Endothelial cell of umbilical vein (primary cell): ENCODE measurements around the gene SLC30A2. TPM values are rescaled to one million over a fixed set of nuclear protein-coding genes. Genes with fewer than 3 reads are reported as not detected.

ENCODE experiments used
- BruUV-seq: library from RNA; stranded (reverse); fragments of 400-500 nt; replicated peaks from 2 replicates; lab custom pipeline; 2021; lab: Mats Ljungman, UMichigan
- CTCF ChIA-PET: fragments of 300-600, 350-600 bp; sonication (Branson Sonifier 250); formaldehyde crosslinking; loops from one replicate; lab custom pipeline; 2021; ENCODE audit warnings: antibody characterized with exemption, inconsistent platforms; lab: Charles Lee
- POLR2A ChIA-PET: fragments of 300-600, 350-600 bp; sonication (Branson Sonifier 250); formaldehyde crosslinking; loops from one replicate; lab custom pipeline; 2021; ENCODE audit warnings: antibody characterized with exemption, inconsistent platforms; lab: Charles Lee
- DNase-seq: peaks from one replicate; pipeline ENCODE4 v3.0.0-alpha.2; 2011; ENCODE audit warnings: low read depth, low spot score
- FAIRE-seq: peaks from 2 replicates; lab custom pipeline; 2011; peaks lifted over from hg19 to GRCh38; lab: Jason Lieb, UNC
- H2AFZ ChIP-seq: 2 replicates; pipeline ENCODE4 v1.6.0; 2012; ENCODE audit warnings: low read depth, low read length, control low read depth, inconsistent platforms
- H3K27ac ChIP-seq: 2 replicates; pipeline ENCODE4 v1.5.1; 2011; ENCODE audit warnings: low read depth, mild to moderate bottlenecking, control low read depth, low read length, moderate library complexity; ENCODE audit not compliant: insufficient read depth
- H3K27me3 ChIP-seq, 2 experiments: 2 replicates each; pipeline versions ENCODE4 v1.6.0 to v1.6.1; 2011; ENCODE audit warnings: low read length in 2 of 2, mixed read lengths in 1 of 2; ENCODE audit not compliant: control insufficient read depth in 2 of 2, insufficient read depth in 2 of 2
- H3K36me3 ChIP-seq, 2 experiments: 2 replicates in 1 of 2; 3 replicates in 1 of 2; pipeline ENCODE4 v1.5.1; 2011; ENCODE audit warnings: low read length in 2 of 2, mild to moderate bottlenecking in 1 of 2, moderate library complexity in 1 of 2; ENCODE audit not compliant: control insufficient read depth in 2 of 2, insufficient read depth in 2 of 2; ENCODE audit errors: extremely low read depth in 1 of 2
- H3K4me1 ChIP-seq: 3 replicates; pipeline ENCODE4 v1.5.1; 2011; ENCODE audit warnings: mild to moderate bottlenecking, low read length; ENCODE audit not compliant: control insufficient read depth, insufficient read depth; ENCODE audit errors: extremely low read depth
- H3K4me2 ChIP-seq: 2 replicates; pipeline ENCODE4 v1.6.1; 2011; ENCODE audit warnings: low read length, control low read depth, mixed read lengths; ENCODE audit not compliant: insufficient read depth
- H3K4me3 ChIP-seq, 3 experiments: fragments of 200-600 bp in 1 of 3; sonication (generic), shearing (Covaris generic) in 1 of 3; replicated peaks in 1 of 3; 2 replicates each; pipeline ENCODE4 v1.5.1; 2011 to 2016; ENCODE audit warnings: control low read depth in 3 of 3, low read length in 3 of 3, mild to moderate bottlenecking in 2 of 3, inconsistent platforms in 1 of 3, low read depth in 1 of 3, moderate library complexity in 1 of 3; ENCODE audit not compliant: insufficient read depth in 1 of 3
- H3K79me2 ChIP-seq: 2 replicates; pipeline ENCODE4 v1.6.0; 2012; ENCODE audit warnings: low read length, inconsistent platforms; ENCODE audit not compliant: control insufficient read depth, insufficient read depth
- H3K9ac ChIP-seq: replicated peaks from 2 replicates; pipeline ENCODE3; 2011; ENCODE audit warnings: low read length, control low read depth; ENCODE audit not compliant: insufficient read depth; ENCODE audit errors: extremely low read depth
- H3K9me1 ChIP-seq: replicated peaks from 3 replicates; pipeline ENCODE4 v1.6.0; 2011; ENCODE audit warnings: mild to moderate bottlenecking, low read length; ENCODE audit not compliant: control insufficient read depth, insufficient read depth; ENCODE audit errors: extremely low read depth
- H3K9me3 ChIP-seq: replicated peaks from 2 replicates; pipeline ENCODE4 v1.5.1; 2012; ENCODE audit warnings: low read length, inconsistent platforms; ENCODE audit not compliant: control insufficient read depth, insufficient read depth
- H4K20me1 ChIP-seq: replicated peaks from 2 replicates; pipeline ENCODE3; 2011; ENCODE audit warnings: mild to moderate bottlenecking, low read length; ENCODE audit not compliant: control insufficient read depth, insufficient read depth; ENCODE audit errors: extremely low read depth
- EZH2 ChIP-seq: IDR thresholded peaks from 2 replicates; pipeline ENCODE4 v1.6.1; 2012; ENCODE audit warnings: borderline replicate concordance, low read depth, mild to moderate bottlenecking, moderate library complexity, low read length, inconsistent platforms; ENCODE audit not compliant: severe bottlenecking
- GATA2 ChIP-seq: IDR thresholded peaks from 2 replicates; pipeline ENCODE4 v1.7.0; 2011; ENCODE audit warnings: low read depth, mild to moderate bottlenecking, moderate library complexity, mixed read lengths, low read length; ENCODE audit not compliant: insufficient read length, insufficient read depth
- POLR2A ChIP-seq: IDR thresholded peaks from 2 replicates; pipeline ENCODE4 v1.6.1; 2012; ENCODE audit warnings: low read depth, mild to moderate bottlenecking, control low read depth, low read length
- dilution Hi-C: fragments of 300-500 bp; cut with MboI; formaldehyde crosslinking; loops from one replicate; pipeline ENCODE4 v1.15.0; 2019; ENCODE audit warnings: low sequenced_read_pairs; ENCODE audit not compliant: extremely low pct_ligation_motif_present
- intact Hi-C: fragments of 100-400 bp; cut with micrococcal nuclease; formaldehyde crosslinking; loops from one replicate; pipeline ENCODE4 v1.10.0; 2022
- polyA plus RNA-seq, 4 experiments: library from polyadenylated mRNA; depleted of rRNA in 3 of 4; stranded (reverse) in 3 of 4; unstranded in 1 of 4; fragments of >200 nt; gene quantifications; 2 replicates each; pipeline versions ENCODE4 v1.2.1 to v1.2.3, GENCODE V29; 2011 to 2012; ENCODE audit warnings: missing spikeins in 1 of 4
- total RNA-seq: library from RNA; stranded (reverse); gene quantifications from 2 replicates; pipeline ENCODE4 v1.2.3, GENCODE V29; 2021

SLC30A2 gene
- total and polyA plus RNA-seq, 2 donors (not counting 3 experiments of a cell fraction or from before 2014, with no cell fraction given), result not detected

GRCh38 chr1:26044414-26044813 lies 1.5 kb downstream of the SLC30A2 start:
- DNase-seq (no peak), FAIRE-seq (no peak)
- H2AFZ ChIP-seq, result no peak overlapping the region
- no peak for TF ChIP-seq EZH2
- H3K27ac ChIP-seq, result no peak overlapping the region
- H4K20me1 ChIP-seq, result no peaks in the 10 kb centered on the region
- no peak overlapping the region for H3K4me3 ChIP-seq
- intact Hi-C loops (no loop called here), dilution Hi-C loops (no loop called here)
- H3K27me3 ChIP-seq, result peaks cover 47 to 50% of the 10 kb centered on the region in 2 experiments
- H3K79me2 ChIP-seq, result no peaks in the 10 kb centered on the region
- H3K9ac ChIP-seq, result no peak overlapping the region
- CTCF ChIA-PET, result interaction anchor here (0.7 to 2.9 kb wide), 7 partner anchors 8 to 277 kb away, joined by 3 to 11 read pairs (median 4); no protein-coding TSS in a partner anchor
- H3K9me1 ChIP-seq, result no peaks in the 10 kb centered on the region
- H3K4me1 ChIP-seq, result no peaks in the 10 kb centered on the region
- BruUV-seq, result no TSS peak
- POLR2A ChIA-PET, result no interaction called here
- H3K9me3 ChIP-seq, result no peaks in the 10 kb centered on the region
- no peaks in the 10 kb centered on the region for H3K36me3 ChIP-seq
- H3K4me2 ChIP-seq, result no peak overlapping the region

- H3K27me3 ChIP-seq, result peaks cover 42 to 46% of the 10 kb centered on the region in 2 experiments
- H3K9me1 ChIP-seq, result no peaks in the 10 kb centered on the region
- no peak overlapping the region for H3K4me2 ChIP-seq
- no peak for TF ChIP-seq POLR2A
- no peak for TF ChIP-seq GATA2
- no peak overlapping the region for H2AFZ ChIP-seq
- CTCF ChIA-PET, result interaction anchor here (0.8 to 2.9 kb wide), 6 partner anchors 8 to 278 kb away, joined by 3 to 11 read pairs (median 4); no protein-coding TSS in a partner anchor
- dilution Hi-C loops (no loop called here), intact Hi-C loops (no loop called here)
- H4K20me1 ChIP-seq, result no peaks in the 10 kb centered on the region
- no peak for FAIRE-seq
- POLR2A ChIA-PET, result no interaction called here
- H3K4me3 ChIP-seq, result no peak overlapping the region
- no peak overlapping the region for H3K27ac ChIP-seq
- H3K4me1 ChIP-seq, result no peaks in the 10 kb centered on the region
- H3K9me3 ChIP-seq, result no peaks in the 10 kb centered on the region
- no peak for DNase-seq
- no peaks in the 10 kb centered on the region for H3K36me3 ChIP-seq
- no TSS peak for BruUV-seq
- H3K79me2 ChIP-seq, result no peaks in the 10 kb centered on the region
- H3K9ac ChIP-seq, result no peak overlapping the region
These were observed 2.2 kb downstream of the SLC30A2 start for GRCh38 chr1:26043765-26044164.
